Astrocyte (in vitro differentiated cells and primary cell): Measurements from ENCODE around the gene SGK2.

ENCODE experiments used
- EZH2 ChIP-seq: IDR thresholded peaks from 2 replicates; pipeline ENCODE4 v1.6.1; 2012; ENCODE audit warnings: mild to moderate bottlenecking, low read length, inconsistent platforms; ENCODE audit not compliant: insufficient read depth
- TF ChIP-seq, protein P1 (sequence below): IDR thresholded peaks from 2 replicates; pipeline ENCODE4 v1.5.1; 2011; ENCODE audit warnings: low read depth, mild to moderate bottlenecking, inconsistent platforms, low read length, moderate library complexity; ENCODE audit not compliant: insufficient read depth

- TF ChIP-seq, protein P1, sequence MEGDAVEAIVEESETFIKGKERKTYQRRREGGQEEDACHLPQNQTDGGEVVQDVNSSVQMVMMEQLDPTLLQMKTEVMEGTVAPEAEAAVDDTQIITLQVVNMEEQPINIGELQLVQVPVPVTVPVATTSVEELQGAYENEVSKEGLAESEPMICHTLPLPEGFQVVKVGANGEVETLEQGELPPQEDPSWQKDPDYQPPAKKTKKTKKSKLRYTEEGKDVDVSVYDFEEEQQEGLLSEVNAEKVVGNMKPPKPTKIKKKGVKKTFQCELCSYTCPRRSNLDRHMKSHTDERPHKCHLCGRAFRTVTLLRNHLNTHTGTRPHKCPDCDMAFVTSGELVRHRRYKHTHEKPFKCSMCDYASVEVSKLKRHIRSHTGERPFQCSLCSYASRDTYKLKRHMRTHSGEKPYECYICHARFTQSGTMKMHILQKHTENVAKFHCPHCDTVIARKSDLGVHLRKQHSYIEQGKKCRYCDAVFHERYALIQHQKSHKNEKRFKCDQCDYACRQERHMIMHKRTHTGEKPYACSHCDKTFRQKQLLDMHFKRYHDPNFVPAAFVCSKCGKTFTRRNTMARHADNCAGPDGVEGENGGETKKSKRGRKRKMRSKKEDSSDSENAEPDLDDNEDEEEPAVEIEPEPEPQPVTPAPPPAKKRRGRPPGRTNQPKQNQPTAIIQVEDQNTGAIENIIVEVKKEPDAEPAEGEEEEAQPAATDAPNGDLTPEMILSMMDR, result no peak
- no peak for TF ChIP-seq EZH2
These were observed 6.9 kb downstream of the SGK2 start for GRCh38 chr20:43565758-43566104.
